WTC11 (cell line): ENCODE data around the gene SYTL2. TPM values are rescaled to one million over a fixed set of nuclear protein-coding genes. Genes with fewer than 3 reads are reported as not detected.

Experiments
- ATAC-seq: fragments of 200-7000 bp; cut with Tn5 transposase; 2 replicates; pipeline ENCODE4 v1.10.0; 2021; ENCODE audit warnings: mild to moderate bottlenecking, moderate library complexity
- CTCF ChIA-PET: fragments of 300-600 bp; sonication (Branson Sonifier 250); formaldehyde crosslinking; loops from one replicate; lab custom pipeline; 2021; ENCODE audit warnings: antibody characterized with exemption; lab: Charles Lee
- POLR2A ChIA-PET: fragments of 350-600 bp; sonication (Branson Sonifier 250); formaldehyde crosslinking; loops from one replicate; lab custom pipeline; 2021; ENCODE audit warnings: antibody characterized with exemption; lab: Charles Lee
- DNase-seq: peaks from one replicate; pipeline ENCODE4 v3.0.0; 2021; ENCODE audit warnings: low spot score
- H3K27ac Mint-ChIP-seq: 2 replicates; pipeline ENCODE4 v1.8.0; 2021; ENCODE audit warnings: mixed read lengths
- H3K27me3 Mint-ChIP-seq: 2 replicates; pipeline ENCODE4 v1.8.0; 2021; ENCODE audit warnings: low read depth, mild to moderate bottlenecking, moderate library complexity, mixed read lengths
- H3K36me3 Mint-ChIP-seq: 2 replicates; pipeline ENCODE4 v1.8.0; 2021; ENCODE audit warnings: mixed read lengths
- H3K4me1 Mint-ChIP-seq: 2 replicates; pipeline ENCODE4 v1.8.0; 2022; ENCODE audit warnings: mixed read lengths
- H3K4me3 Mint-ChIP-seq: 2 replicates; pipeline ENCODE4 v1.8.0; 2021; ENCODE audit warnings: mild to moderate bottlenecking, moderate library complexity, mixed read lengths
- H3K9me3 Mint-ChIP-seq: 2 replicates; pipeline ENCODE4 v1.8.0; 2021; ENCODE audit warnings: mixed read lengths
- ATF3 ChIP-seq: sonication (generic); formaldehyde crosslinking; conservative IDR thresholded peaks from 2 replicates; pipeline ENCODE4 v1.8.1; 2022; ENCODE audit warnings: mild to moderate bottlenecking, missing genetic modification reagents
- CREM ChIP-seq: sonication (generic); formaldehyde crosslinking; IDR thresholded peaks from 2 replicates; pipeline ENCODE4 v1.8.1; 2022; ENCODE audit warnings: mild to moderate bottlenecking, missing genetic modification reagents, moderate library complexity
- ELF4 ChIP-seq: sonication (generic); formaldehyde crosslinking; IDR thresholded peaks from 2 replicates; pipeline ENCODE4 v1.8.1; 2022; ENCODE audit warnings: low read depth, mild to moderate bottlenecking, moderate library complexity, missing genetic modification reagents
- EMX1 ChIP-seq: fragments of 250-450 bp; sonication (Bioruptor Pico); IDR thresholded peaks from 2 replicates; pipeline ENCODE4 v1.8.0; 2021; ENCODE audit warnings: mild to moderate bottlenecking
- GTF2I ChIP-seq: fragments of 250-450 bp; sonication (Bioruptor Pico); conservative IDR thresholded peaks from 2 replicates; pipeline ENCODE4 v1.4.0; 2021; ENCODE audit warnings: mild to moderate bottlenecking
- JUN ChIP-seq: sonication (generic); formaldehyde crosslinking; IDR thresholded peaks from 2 replicates; pipeline ENCODE4 v1.8.0; 2023; ENCODE audit warnings: mild to moderate bottlenecking, missing genetic modification reagents
- KAT7 ChIP-seq: sonication (generic); formaldehyde crosslinking; IDR thresholded peaks from 2 replicates; pipeline ENCODE4 v1.8.1; 2023; ENCODE audit warnings: missing genetic modification reagents, mild to moderate bottlenecking, borderline replicate concordance
- NFATC4 ChIP-seq: fragments of 250-450 bp; sonication (Bioruptor Pico); IDR thresholded peaks from 2 replicates; pipeline ENCODE4 v1.9.0; 2021; ENCODE audit warnings: mild to moderate bottlenecking
- NFE2L1 ChIP-seq: sonication (generic); formaldehyde crosslinking; IDR thresholded peaks from 2 replicates; pipeline ENCODE4 v1.8.1; 2023; ENCODE audit warnings: missing genetic modification reagents
- NR3C1 ChIP-seq: sonication (generic); formaldehyde crosslinking; conservative IDR thresholded peaks from 2 replicates; pipeline ENCODE4 v1.8.1; 2023; ENCODE audit warnings: low read depth, mild to moderate bottlenecking, missing genetic modification reagents
- PRDM15 ChIP-seq: sonication (generic); formaldehyde crosslinking; IDR thresholded peaks from 2 replicates; pipeline ENCODE4 v1.8.0; 2022; ENCODE audit warnings: missing genetic modification reagents
- PRRX2 ChIP-seq: fragments of 250-450 bp; sonication (Bioruptor Pico); IDR thresholded peaks from 2 replicates; pipeline ENCODE4 v1.8.0; 2021; ENCODE audit warnings: mild to moderate bottlenecking
- SOX15 ChIP-seq: fragments of 250-450 bp; sonication (Bioruptor Pico); IDR thresholded peaks from 2 replicates; pipeline ENCODE4 v1.9.0; 2021; ENCODE audit warnings: mild to moderate bottlenecking
- TCF7 ChIP-seq: sonication (generic); formaldehyde crosslinking; IDR thresholded peaks from 2 replicates; pipeline ENCODE4 v1.8.0; 2022; ENCODE audit warnings: mild to moderate bottlenecking, low read depth, missing genetic modification reagents, moderate library complexity
- TEAD4 ChIP-seq: sonication (generic); formaldehyde crosslinking; IDR thresholded peaks from 2 replicates; pipeline ENCODE4 v1.8.0; 2022; ENCODE audit warnings: mild to moderate bottlenecking, missing genetic modification reagents
- USF2 ChIP-seq: sonication (generic); formaldehyde crosslinking; IDR thresholded peaks from 2 replicates; pipeline ENCODE4 v1.8.1; 2023; ENCODE audit warnings: mild to moderate bottlenecking, missing genetic modification reagents, moderate library complexity
- ZMAT4 ChIP-seq: fragments of 250-450 bp; sonication (Bioruptor Pico); IDR thresholded peaks from 2 replicates; pipeline ENCODE4 v1.9.0; 2021; ENCODE audit warnings: mild to moderate bottlenecking
- ZNF219 ChIP-seq: sonication (generic); formaldehyde crosslinking; IDR thresholded peaks from 2 replicates; pipeline ENCODE4 v1.8.0; 2023; ENCODE audit warnings: missing genetic modification reagents, mild to moderate bottlenecking, borderline replicate concordance
- ZNF281 ChIP-seq: sonication (generic); formaldehyde crosslinking; IDR thresholded peaks from 2 replicates; pipeline ENCODE4 v1.8.0; 2023; ENCODE audit warnings: mild to moderate bottlenecking, missing genetic modification reagents
- total RNA-seq: library from RNA; stranded (reverse); gene quantifications from 3 replicates; pipeline ENCODE4 v1.2.3, GENCODE V29; 2021
- TF ChIP-seq, protein P1 (sequence below): sonication (generic); formaldehyde crosslinking; IDR thresholded peaks from 2 replicates; pipeline ENCODE4 v1.8.1; 2022; ENCODE audit warnings: missing genetic modification reagents, borderline replicate concordance
- TF ChIP-seq, protein P2 (sequence below): fragments of 250-450 bp; sonication (Bioruptor Pico); IDR thresholded peaks from 2 replicates; pipeline ENCODE4 v2.1.2; 2022; ENCODE audit warnings: mild to moderate bottlenecking, moderate library complexity
- TF ChIP-seq, protein P3 (sequence below): fragments of 200-600 bp; IDR thresholded peaks from 2 replicates; pipeline ENCODE4 v1.8.0; 2022; ENCODE audit warnings: antibody characterized with exemption

SYTL2 gene
- total RNA-seq, 1 experiment from 2014 or later, result 7.1 TPM

DNA sequence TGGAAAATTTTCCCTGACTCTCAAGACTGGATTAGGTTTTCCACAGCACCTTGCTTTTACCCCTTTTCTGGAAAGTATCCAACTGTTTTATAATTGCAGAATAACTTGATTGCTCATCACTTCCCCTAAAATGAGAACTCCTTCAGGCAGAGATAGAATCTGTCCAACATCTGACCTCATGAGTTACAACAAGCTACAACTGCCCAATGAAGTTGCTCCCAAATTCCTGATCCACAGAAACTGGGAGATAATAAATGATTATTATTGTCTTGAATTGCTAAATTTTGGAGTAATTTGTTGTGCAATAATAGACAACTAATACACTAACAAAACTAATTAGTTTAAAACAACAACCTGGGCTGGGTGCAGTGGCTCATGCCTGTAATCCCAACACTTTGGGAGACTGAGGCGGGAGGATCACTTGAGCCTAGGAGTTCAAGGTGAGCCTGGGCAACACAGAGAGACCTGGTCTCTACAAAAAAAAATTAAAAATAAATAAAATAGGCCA is 34.2 kb upstream of the SYTL2 start:
- Mint-ChIP-seq H3K27ac (no peak overlapping the region), H3K36me3 (peaks cover 8% of the 10 kb centered on the region), H3K4me3 (no peak overlapping the region), H3K4me1 (no peaks in the 10 kb centered on the region), H3K9me3 (peaks cover 23% of the 10 kb centered on the region), H3K27me3 (no peaks in the 10 kb centered on the region; the same call in 1 of the 2 replicates)
- no peak for DNase-seq
- CTCF ChIA-PET, result no interaction called here
- POLR2A ChIA-PET, result no interaction called here
- ATAC-seq, result no peak
- no peak for TF ChIP-seq TEAD4
- no peak for TF ChIP-seq KAT7 (CRISPR knock-in tag)
- TF ChIP-seq, protein P1, sequence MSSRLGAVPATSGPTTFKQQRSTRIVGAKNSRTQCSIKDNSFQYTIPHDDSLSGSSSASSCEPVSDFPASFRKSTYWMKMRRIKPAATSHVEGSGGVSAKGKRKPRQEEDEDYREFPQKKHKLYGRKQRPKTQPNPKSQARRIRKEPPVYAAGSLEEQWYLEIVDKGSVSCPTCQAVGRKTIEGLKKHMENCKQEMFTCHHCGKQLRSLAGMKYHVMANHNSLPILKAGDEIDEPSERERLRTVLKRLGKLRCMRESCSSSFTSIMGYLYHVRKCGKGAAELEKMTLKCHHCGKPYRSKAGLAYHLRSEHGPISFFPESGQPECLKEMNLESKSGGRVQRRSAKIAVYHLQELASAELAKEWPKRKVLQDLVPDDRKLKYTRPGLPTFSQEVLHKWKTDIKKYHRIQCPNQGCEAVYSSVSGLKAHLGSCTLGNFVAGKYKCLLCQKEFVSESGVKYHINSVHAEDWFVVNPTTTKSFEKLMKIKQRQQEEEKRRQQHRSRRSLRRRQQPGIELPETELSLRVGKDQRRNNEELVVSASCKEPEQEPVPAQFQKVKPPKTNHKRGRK (CRISPR knock-in tag), result no peak
- TF ChIP-seq GTF2I (CRISPR knock-in tag), result no peak
- no peak for TF ChIP-seq EMX1 (CRISPR knock-in tag)
- no peak for TF ChIP-seq USF2 (CRISPR knock-in tag)
- TF ChIP-seq TCF7 (CRISPR knock-in tag), result no peak
- no peak for TF ChIP-seq JUN (CRISPR knock-in tag)
- TF ChIP-seq, protein P2, sequence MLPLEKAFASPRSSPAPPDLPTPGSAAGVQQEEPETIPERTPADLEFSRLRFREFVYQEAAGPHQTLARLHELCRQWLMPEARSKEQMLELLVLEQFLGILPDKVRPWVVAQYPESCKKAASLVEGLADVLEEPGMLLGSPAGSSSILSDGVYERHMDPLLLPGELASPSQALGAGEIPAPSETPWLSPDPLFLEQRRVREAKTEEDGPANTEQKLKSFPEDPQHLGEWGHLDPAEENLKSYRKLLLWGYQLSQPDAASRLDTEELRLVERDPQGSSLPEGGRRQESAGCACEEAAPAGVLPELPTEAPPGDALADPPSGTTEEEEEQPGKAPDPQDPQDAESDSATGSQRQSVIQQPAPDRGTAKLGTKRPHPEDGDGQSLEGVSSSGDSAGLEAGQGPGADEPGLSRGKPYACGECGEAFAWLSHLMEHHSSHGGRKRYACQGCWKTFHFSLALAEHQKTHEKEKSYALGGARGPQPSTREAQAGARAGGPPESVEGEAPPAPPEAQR (CRISPR knock-in tag), result no peak
- TF ChIP-seq PRDM15 (CRISPR knock-in tag), result no peak
- TF ChIP-seq ATF3 (CRISPR knock-in tag), result no peak
- no peak for TF ChIP-seq NFATC4 (CRISPR knock-in tag)
- no peak for TF ChIP-seq PRRX2 (CRISPR knock-in tag)
- TF ChIP-seq SOX15, result no peak
- TF ChIP-seq ELF4 (CRISPR knock-in tag), result no peak
- TF ChIP-seq CREM (CRISPR knock-in tag), result no peak

GRCh38 chr11:85844439-85845123 is 33.6 kb upstream of the SYTL2 start:
- Mint-ChIP-seq H3K9me3 (peaks cover 21% of the 10 kb centered on the region), H3K36me3 (peaks cover 6% of the 10 kb centered on the region), H3K27ac (no peak overlapping the region), H3K27me3 (no peaks in the 10 kb centered on the region), H3K4me3 (no peak overlapping the region), H3K4me1 (no peaks in the 10 kb centered on the region)
- ChIA-PET CTCF (no interaction called here), POLR2A (no interaction called here)
- DNase-seq, result no peak
- no peak for ATAC-seq
- TF ChIP-seq, protein P3, sequence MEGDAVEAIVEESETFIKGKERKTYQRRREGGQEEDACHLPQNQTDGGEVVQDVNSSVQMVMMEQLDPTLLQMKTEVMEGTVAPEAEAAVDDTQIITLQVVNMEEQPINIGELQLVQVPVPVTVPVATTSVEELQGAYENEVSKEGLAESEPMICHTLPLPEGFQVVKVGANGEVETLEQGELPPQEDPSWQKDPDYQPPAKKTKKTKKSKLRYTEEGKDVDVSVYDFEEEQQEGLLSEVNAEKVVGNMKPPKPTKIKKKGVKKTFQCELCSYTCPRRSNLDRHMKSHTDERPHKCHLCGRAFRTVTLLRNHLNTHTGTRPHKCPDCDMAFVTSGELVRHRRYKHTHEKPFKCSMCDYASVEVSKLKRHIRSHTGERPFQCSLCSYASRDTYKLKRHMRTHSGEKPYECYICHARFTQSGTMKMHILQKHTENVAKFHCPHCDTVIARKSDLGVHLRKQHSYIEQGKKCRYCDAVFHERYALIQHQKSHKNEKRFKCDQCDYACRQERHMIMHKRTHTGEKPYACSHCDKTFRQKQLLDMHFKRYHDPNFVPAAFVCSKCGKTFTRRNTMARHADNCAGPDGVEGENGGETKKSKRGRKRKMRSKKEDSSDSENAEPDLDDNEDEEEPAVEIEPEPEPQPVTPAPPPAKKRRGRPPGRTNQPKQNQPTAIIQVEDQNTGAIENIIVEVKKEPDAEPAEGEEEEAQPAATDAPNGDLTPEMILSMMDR, result no peak
- TF ChIP-seq ZNF219 (CRISPR knock-in tag), result no peak
- TF ChIP-seq JUN (CRISPR knock-in tag), result no peak
- no peak for TF ChIP-seq NFE2L1 (CRISPR knock-in tag)
- TF ChIP-seq ZNF281, result no peak
- TF ChIP-seq NR3C1 (CRISPR knock-in tag), result no peak
- no peak for TF ChIP-seq ZMAT4 (CRISPR knock-in tag)
